GM12878 (cell line): ENCODE results near the gene LIG3. TPM values are rescaled to one million over a fixed set of nuclear protein-coding genes. Genes with fewer than 3 reads are reported as not detected.

Source experiments
- ATAC-seq: fragments of 200-7000 bp; cut with Tn5 transposase; 3 replicates; pipeline ENCODE4 v1.9.1; 2020; ENCODE audit warnings: mild to moderate bottlenecking, moderate library complexity
- BruUV-seq: library from RNA; stranded (reverse); fragments of 400-500 nt; replicated peaks from 2 replicates; lab custom pipeline; 2021; lab: Mats Ljungman, UMichigan
- CTCF ChIA-PET: fragments of 300-600 bp; sonication (Branson Sonifier 250); formaldehyde crosslinking; extraction: SDS; loops from one replicate; lab custom pipeline; 2021; ENCODE audit warnings: inconsistent platforms; lab: Yijun Ruan, JAX
- POLR2A ChIA-PET: fragments of 350-600 bp; formaldehyde crosslinking; extraction: SDS; loops from one replicate; lab custom pipeline; 2021; ENCODE audit warnings: inconsistent platforms; lab: Charles Lee
- RAD21 ChIA-PET: fragments of 300-600 bp; sonication (Branson Sonifier 250); formaldehyde crosslinking; loops from one replicate; lab custom pipeline; 2023; ENCODE audit warnings: antibody characterized with exemption; ENCODE audit not compliant: unreplicated experiment; lab: Charles Lee
- SMC1A ChIA-PET: fragments of 300-600 bp; sonication (Branson Sonifier 250); formaldehyde crosslinking; loops from one replicate; lab custom pipeline; 2023; ENCODE audit not compliant: unreplicated experiment, uncharacterized antibody; lab: Charles Lee
- DNase-seq: peaks from one replicate; pipeline ENCODE4 v3.0.0-alpha.2; 2011; ENCODE audit warnings: low read depth, low spot score
- FAIRE-seq: peaks from 3 replicates; lab custom pipeline; 2011; peaks lifted over from hg19 to GRCh38; lab: Jason Lieb, UNC
- H2AFZ ChIP-seq: 2 replicates; pipeline ENCODE4 v1.6.0; 2011; ENCODE audit warnings: low read depth, low read length, control low read depth; ENCODE audit not compliant: control insufficient read depth
- H3K27ac ChIP-seq: 2 replicates; pipeline ENCODE4 v1.5.1; 2011; ENCODE audit warnings: control low read depth; ENCODE audit not compliant: control insufficient read depth, insufficient read depth
- H3K27me3 ChIP-seq, 2 experiments: replicated peaks in 1 of 2; 2 replicates each; pipeline versions ENCODE4 v1.6.0 to v1.6.1; 2011; ENCODE audit warnings: low read length in 1 of 2; ENCODE audit not compliant: control insufficient read depth in 2 of 2, insufficient read depth in 2 of 2
- H3K36me3 ChIP-seq, 2 experiments: 2 replicates each; pipeline ENCODE4 v1.5.1; 2011; ENCODE audit warnings: low read length in 1 of 2; ENCODE audit not compliant: control insufficient read depth in 2 of 2, insufficient read depth in 2 of 2
- H3K4me1 ChIP-seq: 2 replicates; pipeline ENCODE4 v1.6.1; 2011; ENCODE audit warnings: mild to moderate bottlenecking, low read length, moderate library complexity, mixed read lengths; ENCODE audit not compliant: control insufficient read depth, insufficient read depth
- H3K4me2 ChIP-seq: 2 replicates; pipeline ENCODE4 v1.6.0; 2011; ENCODE audit warnings: control low read depth; ENCODE audit not compliant: control insufficient read depth, insufficient read depth
- H3K4me3 ChIP-seq: fragments of 200-600 bp; sonication (generic); 2 replicates; pipeline ENCODE4 v1.5.1; 2016
- H3K79me2 ChIP-seq: 2 replicates; pipeline ENCODE4 v1.6.0; 2011; ENCODE audit warnings: low read length; ENCODE audit not compliant: control insufficient read depth, insufficient read depth
- H3K9ac ChIP-seq: 2 replicates; pipeline ENCODE4 v1.8.0; 2011; ENCODE audit warnings: low read length, control low read depth, mixed read lengths; ENCODE audit not compliant: control insufficient read depth, insufficient read depth
- H3K9me3 ChIP-seq: replicated peaks from 3 replicates; pipeline ENCODE4 v1.5.1; 2011; ENCODE audit warnings: mild to moderate bottlenecking, low read length; ENCODE audit not compliant: control insufficient read depth, insufficient read depth
- H4K20me1 ChIP-seq: 2 replicates; pipeline ENCODE4 v1.6.0; 2011; ENCODE audit not compliant: control insufficient read depth, insufficient read depth
- PRDM15 ChIP-seq: fragments of 450-650 bp; formaldehyde crosslinking; IDR thresholded peaks from 2 replicates; pipeline ENCODE4 v1.4.0; 2020; ENCODE audit warnings: mild to moderate bottlenecking, moderate library complexity
- SREBF1 ChIP-seq: IDR thresholded peaks from 2 replicates; pipeline ENCODE4 v1.6.1; 2012; ENCODE audit warnings: mild to moderate bottlenecking, low read length
- WGBS: methylation state at CpG from one replicate; pipeline ENCODE4 v1.1.6; 2016; ENCODE audit warnings: low lambda C conversion rate; ENCODE audit not compliant: insufficient replicate concordance, insufficient coverage; ENCODE audit errors: missing lambda C conversion rate; 5-methylcytosine and 5-hydroxymethylcytosine counted together
- in situ Hi-C: fragments of 300-500 bp; cut with MboI; formaldehyde crosslinking; loops from 9 replicates; pipeline ENCODE4 v1.14.3; 2018; ENCODE audit warnings: mixed read lengths
- intact Hi-C: fragments of 100-400 bp; cut with micrococcal nuclease; formaldehyde crosslinking; loops from one replicate; pipeline ENCODE4 v1.14.2; 2022; ENCODE audit not compliant: unreplicated experiment
- polyA plus RNA-seq, 11 experiments: library from polyadenylated mRNA; depleted of rRNA in 4 of 11; unstranded in 6 of 11; stranded (reverse) in 5 of 11; fragments of >200 nt; fragmentation: Nextera tagmentation in 4 of 11; fragmentation: Illumina TruSeq in 1 of 11; extraction: Ambion mirVana in 4 of 11; extraction: Trizol in 1 of 11; gene quantifications; 1 replicate in 1 of 11; 2 replicates in 10 of 11; pipeline versions ENCODE4 v1.2.1 to v1.2.3, GENCODE V29; 2011 to 2016; ENCODE audit warnings: inconsistent platforms in 2 of 11, missing spikeins in 2 of 11, low read depth in 1 of 11
- total RNA-seq, 4 experiments: library from RNA; depleted of rRNA in 3 of 4; stranded (reverse); fragments of >200 nt in 3 of 4; fragmentation: Illumina TruSeq in 1 of 4; extraction: Trizol in 1 of 4; gene quantifications; 2 replicates each; pipeline versions ENCODE4 v1.2.1 to v1.2.3, GENCODE V29; 2013 to 2021

LIG3 gene
- total and polyA plus RNA-seq, 10 of the 15 experiments (the other 5 are each of a cell fraction or from before 2014, with no cell fraction given) = 6.5 to 45.4 (median 31.0) TPM

DNA sequence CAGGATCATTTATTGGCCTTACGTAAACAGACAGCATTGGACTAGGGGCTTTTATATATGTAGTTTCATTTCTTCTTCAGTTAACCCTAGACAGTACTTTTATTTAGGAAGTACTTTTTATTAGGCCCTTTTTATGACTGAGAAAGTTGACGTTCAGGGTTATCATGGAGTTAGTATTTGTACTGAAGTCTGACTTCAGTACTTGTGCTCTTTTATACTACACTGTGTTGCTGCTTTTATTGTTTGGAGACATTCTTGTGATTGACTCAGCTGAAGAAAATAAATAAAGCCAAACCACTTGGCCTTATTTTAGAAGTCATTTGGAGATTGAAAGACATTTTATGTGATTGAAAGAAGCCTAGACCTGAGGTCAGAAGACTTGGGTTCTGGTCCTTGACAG is 6.9 kb downstream of the LIG3 start:
- Histone ChIP-seq H3K36me3 (peaks cover 7 to 15% of the 10 kb centered on the region in 2 experiments; a peak in 3 of 4 replicates), H3K27ac (no peak overlapping the region), H4K20me1 (no peaks in the 10 kb centered on the region), H3K4me2 (no peak overlapping the region), H2AFZ (no peak overlapping the region), H3K79me2 (peaks cover 8% of the 10 kb centered on the region), H3K9me3 (no peaks in the 10 kb centered on the region), H3K9ac (no peak overlapping the region), H3K27me3 (no peaks in the 10 kb centered on the region), H3K4me1 (peaks cover 4% of the 10 kb centered on the region; the same call in 1 of the 2 replicates), H3K4me3 (no peak overlapping the region)
- TF ChIP-seq PRDM15 (CRISPR knock-in tag) (no peak), SREBF1 (no peak)
- intact Hi-C loops = loop anchor here (10.0 kb wide), 1 partner anchor 562 kb away; no protein-coding TSS in a partner anchor
- in situ Hi-C loops = no loop called here
- WGBS = 53% methylated on average over 2 of the region's 2 CpGs
- ATAC-seq (no peak), DNase-seq (no peak), FAIRE-seq (no peak)
- RAD21 ChIA-PET = no interaction called here
- CTCF ChIA-PET = interaction anchor here (1.1 to 2.3 kb wide), 3 partner anchors 20 to 77 kb away, joined by 3 to 5 read pairs (median 3); partner anchors contain the start of gene RFFL
- BruUV-seq = no TSS peak
- POLR2A ChIA-PET = interaction anchor here (1.3 kb wide), 1 partner anchor 18 kb away, joined by 3 read pairs; no protein-coding TSS in a partner anchor
- SMC1A ChIA-PET = interaction anchor here (0.9 to 1.7 kb wide), 3 partner anchors 23 to 103 kb away, joined by 3 to 4 read pairs (median 3); no protein-coding TSS in a partner anchor
